ENCODE results near the gene CNOT6.
"Not testable (repeated sequence)": the region's sequence is repeated elsewhere in the genome, so short reads cannot be mapped to it uniquely, and the experiment has no call there.

CNOT6 gene

DNA sequence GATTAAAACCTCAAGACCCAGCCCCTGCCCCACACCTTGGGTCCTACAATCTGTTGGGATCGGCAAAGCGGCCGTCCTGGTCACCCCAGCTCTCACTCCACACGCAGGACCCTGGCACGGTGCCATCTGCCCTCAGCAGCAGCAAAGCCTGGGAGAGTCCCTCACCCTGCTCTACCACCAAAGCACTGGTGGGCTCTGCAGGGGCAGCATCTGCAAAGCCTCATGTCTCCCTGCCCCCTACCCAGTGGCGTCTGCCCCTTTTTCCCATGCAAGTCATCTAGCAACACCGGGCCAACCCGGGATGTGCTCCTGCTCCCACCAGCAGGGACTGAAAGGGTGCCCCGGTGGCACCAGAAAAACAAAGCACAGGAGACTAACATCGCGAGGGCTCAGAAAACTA, 19.6 kb upstream of the CNOT6 start:
- no peak overlapping the region for H2AFZ ChIP-seq (ENCODE audit: low read depth, low read length)
- TF ChIP-seq, protein P1, sequence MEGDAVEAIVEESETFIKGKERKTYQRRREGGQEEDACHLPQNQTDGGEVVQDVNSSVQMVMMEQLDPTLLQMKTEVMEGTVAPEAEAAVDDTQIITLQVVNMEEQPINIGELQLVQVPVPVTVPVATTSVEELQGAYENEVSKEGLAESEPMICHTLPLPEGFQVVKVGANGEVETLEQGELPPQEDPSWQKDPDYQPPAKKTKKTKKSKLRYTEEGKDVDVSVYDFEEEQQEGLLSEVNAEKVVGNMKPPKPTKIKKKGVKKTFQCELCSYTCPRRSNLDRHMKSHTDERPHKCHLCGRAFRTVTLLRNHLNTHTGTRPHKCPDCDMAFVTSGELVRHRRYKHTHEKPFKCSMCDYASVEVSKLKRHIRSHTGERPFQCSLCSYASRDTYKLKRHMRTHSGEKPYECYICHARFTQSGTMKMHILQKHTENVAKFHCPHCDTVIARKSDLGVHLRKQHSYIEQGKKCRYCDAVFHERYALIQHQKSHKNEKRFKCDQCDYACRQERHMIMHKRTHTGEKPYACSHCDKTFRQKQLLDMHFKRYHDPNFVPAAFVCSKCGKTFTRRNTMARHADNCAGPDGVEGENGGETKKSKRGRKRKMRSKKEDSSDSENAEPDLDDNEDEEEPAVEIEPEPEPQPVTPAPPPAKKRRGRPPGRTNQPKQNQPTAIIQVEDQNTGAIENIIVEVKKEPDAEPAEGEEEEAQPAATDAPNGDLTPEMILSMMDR (IDR thresholded peaks at IDR 0.05; ENCODE audit: low read depth, low read length), result no peak
- TF ChIP-seq EZH2phosphoT487 (IDR thresholded peaks at IDR 0.05; ENCODE audit: low read depth), result no peak
- no peaks in the 10 kb centered on the region for H3K79me2 ChIP-seq (ENCODE audit: low read length)
- no peak overlapping the region for H3K4me3 ChIP-seq (ENCODE audit: low read length)
- no peak overlapping the region for H3K4me2 ChIP-seq (ENCODE audit: low read length)
- no peak overlapping the region for H3K9ac ChIP-seq (ENCODE audit: low read length)
- H3K4me1 ChIP-seq (ENCODE audit: low read length), result no peaks in the 10 kb centered on the region
- no peaks in the 10 kb centered on the region for H4K20me1 ChIP-seq (ENCODE audit: insufficient read depth, low read length)
- H3K9me3 ChIP-seq (ENCODE audit: insufficient read depth, low read length), result no peaks in the 10 kb centered on the region
- H3K27me3 ChIP-seq (ENCODE audit: low read depth, low read length), result peaks cover 15% of the 10 kb centered on the region
- no peak overlapping the region for H3K27ac ChIP-seq (ENCODE audit: low read length)
- H3K36me3 ChIP-seq (replicated peaks; ENCODE audit: low read depth, low read length), result no peaks in the 10 kb centered on the region

DNA sequence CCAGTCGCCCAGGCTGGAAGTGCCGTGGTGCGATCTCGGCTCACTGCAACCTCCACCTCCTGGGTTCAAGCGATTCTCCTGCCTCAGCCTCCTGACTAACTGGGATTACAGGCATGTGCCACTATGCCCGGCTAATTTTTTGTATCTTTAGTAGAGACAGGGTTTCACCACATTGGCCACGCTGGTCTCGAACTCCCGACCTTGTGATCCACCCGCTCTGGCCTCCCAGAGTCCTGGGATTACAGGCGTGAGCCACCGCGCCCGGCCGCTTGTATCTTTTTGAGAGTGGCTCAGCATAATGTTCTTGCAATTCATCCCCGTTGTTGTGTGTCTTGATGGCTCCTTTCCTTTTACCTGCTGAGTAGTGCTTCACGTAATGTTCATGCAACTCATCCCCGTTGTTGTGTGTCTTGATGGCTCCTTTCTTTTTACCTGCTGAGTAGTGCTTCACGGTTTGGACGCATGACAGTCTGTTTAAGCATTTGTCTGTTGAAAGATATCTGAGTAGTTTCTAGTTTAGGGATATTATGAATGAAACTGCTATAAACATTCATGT, 18.1 kb upstream of the CNOT6 start:
- H3K36me3 ChIP-seq (replicated peaks; ENCODE audit: low read depth, low read length); H3K9ac ChIP-seq (ENCODE audit: low read length); H3K79me2 ChIP-seq (ENCODE audit: low read length); H3K4me3 ChIP-seq (ENCODE audit: low read length); H3K4me2 ChIP-seq (ENCODE audit: low read length); H4K20me1 ChIP-seq (ENCODE audit: insufficient read depth, low read length); H3K4me1 ChIP-seq (ENCODE audit: low read length); H3K27ac ChIP-seq (ENCODE audit: low read length); H3K9me3 ChIP-seq (ENCODE audit: insufficient read depth, low read length); H2AFZ ChIP-seq (ENCODE audit: low read depth, low read length): not testable (repeated sequence)
- peaks cover 11% of the 10 kb centered on the region for H3K27me3 ChIP-seq (ENCODE audit: low read depth, low read length)

DNA sequence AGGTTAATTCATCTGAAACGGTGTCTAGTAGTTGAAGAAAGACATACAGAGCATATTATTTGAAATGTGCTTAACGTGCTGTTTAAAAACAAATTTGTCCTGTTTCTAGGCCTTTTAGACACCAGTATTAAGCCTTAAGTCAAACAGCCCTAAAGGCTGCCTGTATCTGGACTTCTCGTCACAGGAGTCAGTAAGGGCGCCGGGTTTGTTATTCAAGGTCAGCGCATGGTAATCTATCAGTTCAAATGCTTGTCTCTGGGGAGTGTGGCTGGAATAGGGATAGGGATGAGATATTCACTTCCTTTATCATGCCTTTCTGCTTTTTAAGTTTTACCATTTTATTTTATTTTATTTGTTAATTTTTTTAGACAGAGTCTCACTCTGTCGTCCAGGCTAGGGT, 9.4 kb upstream of the CNOT6 start:
- TF ChIP-seq, protein P1 (IDR thresholded peaks at IDR 0.05; ENCODE audit: low read depth, low read length), result no peak
- no peak for TF ChIP-seq EZH2phosphoT487 (IDR thresholded peaks at IDR 0.05; ENCODE audit: low read depth)

DNA sequence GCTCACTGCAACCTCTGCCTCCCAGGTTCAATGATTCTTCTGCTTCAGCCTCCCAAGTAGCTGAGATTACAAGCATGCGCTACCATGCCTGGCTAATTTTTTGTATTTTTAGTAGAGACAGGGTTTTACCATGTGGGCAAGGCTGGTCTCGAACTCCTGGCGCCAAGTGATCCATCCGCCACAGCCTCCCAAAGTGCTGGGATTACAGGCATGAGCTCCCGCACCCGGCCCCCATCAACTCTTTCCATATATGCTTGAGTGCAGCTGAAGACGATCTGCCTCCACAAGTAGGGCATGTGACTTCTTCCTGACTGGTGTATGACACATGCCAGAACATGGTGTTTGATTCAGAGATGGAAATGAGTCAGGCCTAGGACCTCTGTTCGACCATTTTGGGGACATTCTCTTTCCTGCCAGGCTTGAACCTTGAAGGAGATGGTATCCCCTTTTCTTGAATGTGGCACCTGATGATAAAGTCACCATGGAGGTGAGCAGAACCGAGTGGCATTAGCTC, 7.5 kb upstream of the CNOT6 start:
- Histone ChIP-seq H3K9me3 (ENCODE audit: insufficient read depth, low read length) (no peaks in the 10 kb centered on the region), H2AFZ (ENCODE audit: low read depth, low read length) (no peak overlapping the region), H3K79me2 (ENCODE audit: low read length) (no peaks in the 10 kb centered on the region), H3K27me3 (ENCODE audit: low read depth, low read length) (no peaks in the 10 kb centered on the region), H4K20me1 (ENCODE audit: insufficient read depth, low read length) (no peaks in the 10 kb centered on the region), H3K4me1 (ENCODE audit: low read length) (no peaks in the 10 kb centered on the region), H3K27ac (ENCODE audit: low read length) (no peak overlapping the region), H3K4me3 (ENCODE audit: low read length) (no peak overlapping the region), H3K4me2 (ENCODE audit: low read length) (no peak overlapping the region), H3K9ac (ENCODE audit: low read length) (no peak overlapping the region), H3K36me3 (replicated peaks; ENCODE audit: low read depth, low read length) (no peaks in the 10 kb centered on the region)
- TF ChIP-seq EZH2phosphoT487 (IDR thresholded peaks at IDR 0.05; ENCODE audit: low read depth), result no peak
- TF ChIP-seq, protein P1 (IDR thresholded peaks at IDR 0.05; ENCODE audit: low read depth, low read length), result no peak

More for the DNA sequence above, 9.4 kb upstream of the CNOT6 start:
- Histone ChIP-seq H3K4me1 (ENCODE audit: low read length) (no peaks in the 10 kb centered on the region), H4K20me1 (ENCODE audit: insufficient read depth, low read length) (no peaks in the 10 kb centered on the region), H3K27ac (ENCODE audit: low read length) (no peak overlapping the region), H3K4me3 (ENCODE audit: low read length) (no peak overlapping the region), H3K27me3 (ENCODE audit: low read depth, low read length) (no peaks in the 10 kb centered on the region), H2AFZ (ENCODE audit: low read depth, low read length) (no peak overlapping the region), H3K9me3 (ENCODE audit: insufficient read depth, low read length) (no peaks in the 10 kb centered on the region), H3K36me3 (replicated peaks; ENCODE audit: low read depth, low read length) (no peaks in the 10 kb centered on the region), H3K9ac (ENCODE audit: low read length) (no peak overlapping the region), H3K79me2 (ENCODE audit: low read length) (no peaks in the 10 kb centered on the region), H3K4me2 (ENCODE audit: low read length) (no peak overlapping the region)
